Measurements from ENCODE around the gene ISYNA1.

The ISYNA1 gene

GRCh38 chr19:18401580-18402112 lies 36.3 kb downstream of the ISYNA1 start:
- ChIA-PET CTCF (interaction anchor here (0.7 to 2.8 kb wide), 4 partner anchors 9 to 122 kb away, joined by 3 to 8 read pairs (median 4); no protein-coding TSS in a partner anchor), POLR2A (interaction anchor here (1.1 kb wide), 1 partner anchor 16 kb away, joined by 3 read pairs; no protein-coding TSS in a partner anchor)
- TF ChIP-seq LEF1 (IDR thresholded peaks at IDR 0.05; ENCODE audit: borderline replicate concordance), result no peak
- TF ChIP-seq ARNT (IDR thresholded peaks at IDR 0.05), result no peak
- DNase-seq (ENCODE audit: extremely low spot score), result peak; percentile 40

- DNase-seq (ENCODE audit: extremely low spot score), result no peak
- POLR2A ChIA-PET, result no interaction called here
- CTCF ChIA-PET, result interaction anchor here (2.8 kb wide), 1 partner anchor 10 kb away, joined by 8 read pairs; no protein-coding TSS in a partner anchor
- TF ChIP-seq LEF1 (IDR thresholded peaks at IDR 0.05; ENCODE audit: borderline replicate concordance) (no peak), ARNT (IDR thresholded peaks at IDR 0.05) (no peak), PKNOX1 (IDR thresholded peaks at IDR 0.05) (no peak), BHLHE40 (IDR thresholded peaks at IDR 0.05; ENCODE audit: borderline replicate concordance) (no peak), FOXA1 (IDR thresholded peaks at IDR 0.05) (no peak), L3MBTL2 (conservative IDR thresholded peaks at IDR 0.05) (no peak), SUZ12 (IDR thresholded peaks at IDR 0.05) (no peak), ZNF384 (IDR thresholded peaks at IDR 0.05) (no peak)
These were observed 38.9 kb downstream of the ISYNA1 start for GRCh38 chr19:18399008-18399407.

- POLR2A ChIA-PET, result interaction anchor here (0.6 kb wide), 1 partner anchor 116 kb away, joined by 3 read pairs; the partner anchor contains the start of gene JUND
- DNase-seq (ENCODE audit: extremely low spot score), result no peak
- no peak for TF ChIP-seq ARNT (IDR thresholded peaks at IDR 0.05)
- TF ChIP-seq NFRKB (IDR thresholded peaks at IDR 0.05), result no peak
- TF ChIP-seq SUZ12 (IDR thresholded peaks at IDR 0.05), result no peak
- no peak for TF ChIP-seq FOXA1 (IDR thresholded peaks at IDR 0.05)
- TF ChIP-seq BHLHE40 (IDR thresholded peaks at IDR 0.05; ENCODE audit: borderline replicate concordance), result no peak
- no peak for TF ChIP-seq PKNOX1 (IDR thresholded peaks at IDR 0.05)
- TF ChIP-seq SP1 (IDR thresholded peaks at IDR 0.05), result no peak
- TF ChIP-seq FOXM1 (IDR thresholded peaks at IDR 0.05; ENCODE audit: borderline replicate concordance), result no peak
- TF ChIP-seq ELF4 (IDR thresholded peaks at IDR 0.05), result no peak
- TF ChIP-seq FOXK2 (IDR thresholded peaks at IDR 0.05), result no peak
- TF ChIP-seq LEF1 (IDR thresholded peaks at IDR 0.05; ENCODE audit: borderline replicate concordance), result no peak
- TF ChIP-seq HDGF (IDR thresholded peaks at IDR 0.05; ENCODE audit: borderline replicate concordance), result no peak
- TF ChIP-seq ZNF384 (IDR thresholded peaks at IDR 0.05), result no peak
- TF ChIP-seq L3MBTL2 (conservative IDR thresholded peaks at IDR 0.05), result no peak
- TF ChIP-seq CTBP1 (IDR thresholded peaks at IDR 0.05; ENCODE audit: borderline replicate concordance), result no peak
- TF ChIP-seq TARDBP (IDR thresholded peaks at IDR 0.05), result no peak
- CTCF ChIA-PET, result interaction anchor here (1.1 to 1.4 kb wide), 4 partner anchors 8 to 118 kb away, joined by 3 to 6 read pairs (median 5); no protein-coding TSS in a partner anchor
These were observed 40.4 kb downstream of the ISYNA1 start, which contains the start of gene LRRC25 for GRCh38 chr19:18397242-18398202. LRRC25 (minus strand) TSS chr19:18397622; CDS start chr19:18396963, 659 bp downstream.

- no peak for TF ChIP-seq FOXK2 (IDR thresholded peaks at IDR 0.05)
- no peak for TF ChIP-seq FOXM1 (IDR thresholded peaks at IDR 0.05; ENCODE audit: borderline replicate concordance)
- TF ChIP-seq PKNOX1 (IDR thresholded peaks at IDR 0.05), result no peak
- TF ChIP-seq ELF4 (IDR thresholded peaks at IDR 0.05), result no peak
These were observed 41.3 kb downstream of the ISYNA1 start for GRCh38 chr19:18396471-18397241.

GRCh38 chr19:18393836-18394235 lies 44.1 kb downstream of the ISYNA1 start:
- ChIA-PET POLR2A (no interaction called here), CTCF (interaction anchor here (1.0 kb wide), 1 partner anchor 70 kb away, joined by 3 read pairs; no protein-coding TSS in a partner anchor)
- DNase-seq (ENCODE audit: extremely low spot score), result no peak
- TF ChIP-seq LEF1 (IDR thresholded peaks at IDR 0.05; ENCODE audit: borderline replicate concordance) (no peak), HDGF (IDR thresholded peaks at IDR 0.05; ENCODE audit: borderline replicate concordance) (no peak), PKNOX1 (IDR thresholded peaks at IDR 0.05) (no peak), FOXM1 (IDR thresholded peaks at IDR 0.05; ENCODE audit: borderline replicate concordance) (no peak), FOXA1 (IDR thresholded peaks at IDR 0.05) (no peak), SUZ12 (IDR thresholded peaks at IDR 0.05) (no peak), CTBP1 (IDR thresholded peaks at IDR 0.05; ENCODE audit: borderline replicate concordance) (no peak), L3MBTL2 (conservative IDR thresholded peaks at IDR 0.05) (no peak), ELF4 (IDR thresholded peaks at IDR 0.05) (no peak), NFRKB (IDR thresholded peaks at IDR 0.05) (no peak), ZNF384 (IDR thresholded peaks at IDR 0.05) (no peak), TARDBP (IDR thresholded peaks at IDR 0.05) (no peak), SP1 (IDR thresholded peaks at IDR 0.05) (no peak), FOXK2 (IDR thresholded peaks at IDR 0.05) (no peak), ARNT (IDR thresholded peaks at IDR 0.05) (no peak), BHLHE40 (IDR thresholded peaks at IDR 0.05; ENCODE audit: borderline replicate concordance) (no peak)

More at GRCh38 chr19:18396471-18397241, 41.3 kb downstream of the ISYNA1 start:
- ChIA-PET POLR2A (no interaction called here), CTCF (interaction anchor here (0.6 to 1.3 kb wide), 3 partner anchors 11 to 150 kb away, joined by 3 to 5 read pairs (median 3); partner anchors contain the start of gene GDF15)
- no peak for DNase-seq (ENCODE audit: extremely low spot score)
